ENCODE results near the gene PSG7.
"Not testable (repeated sequence)": the region's sequence is repeated elsewhere in the genome, so short reads cannot be mapped to it uniquely, and the experiment has no call there.

PSG7 gene

DNA sequence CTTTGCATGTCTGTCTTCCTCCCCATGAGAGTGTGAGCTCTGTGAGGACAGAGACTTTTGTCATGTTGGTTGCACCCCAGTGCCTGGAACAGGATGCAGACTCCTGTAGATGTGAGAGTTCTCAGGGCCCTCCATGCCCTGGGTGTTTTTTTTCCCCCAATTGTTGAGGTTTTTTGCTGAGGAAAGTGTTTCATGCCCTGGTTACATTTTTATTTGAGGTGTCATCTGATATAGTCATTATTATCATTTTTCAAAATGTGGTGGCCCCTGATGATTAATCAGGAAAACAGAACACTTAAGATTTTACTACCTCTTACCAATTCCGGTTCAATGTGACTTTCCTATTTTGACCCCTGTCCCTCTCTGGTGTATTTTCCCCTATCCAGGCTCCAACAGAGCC lies 20.1 kb downstream of the PSG7 start:
- not testable (repeated sequence) for DNase-seq

DNA sequence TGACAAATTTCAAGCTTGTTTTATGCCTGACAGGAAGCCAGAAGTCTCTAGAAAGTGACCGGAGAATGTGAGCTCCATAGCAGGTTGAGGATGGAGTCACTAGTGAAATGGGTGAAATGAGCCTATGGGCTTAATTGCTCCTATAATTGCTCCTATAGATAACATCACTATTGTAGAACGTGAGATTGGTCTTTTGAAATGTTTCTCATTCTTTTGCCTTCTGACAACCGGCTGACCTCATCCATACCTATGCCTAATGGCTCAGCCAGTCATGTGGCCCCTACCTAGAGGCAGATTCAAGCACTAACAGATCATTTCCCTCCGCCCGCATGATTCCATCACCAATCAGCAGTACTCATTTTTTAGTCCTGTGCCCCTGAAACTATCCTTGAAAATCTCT lies 23.5 kb downstream of the PSG7 start:
- not testable (repeated sequence) for DNase-seq

DNA sequence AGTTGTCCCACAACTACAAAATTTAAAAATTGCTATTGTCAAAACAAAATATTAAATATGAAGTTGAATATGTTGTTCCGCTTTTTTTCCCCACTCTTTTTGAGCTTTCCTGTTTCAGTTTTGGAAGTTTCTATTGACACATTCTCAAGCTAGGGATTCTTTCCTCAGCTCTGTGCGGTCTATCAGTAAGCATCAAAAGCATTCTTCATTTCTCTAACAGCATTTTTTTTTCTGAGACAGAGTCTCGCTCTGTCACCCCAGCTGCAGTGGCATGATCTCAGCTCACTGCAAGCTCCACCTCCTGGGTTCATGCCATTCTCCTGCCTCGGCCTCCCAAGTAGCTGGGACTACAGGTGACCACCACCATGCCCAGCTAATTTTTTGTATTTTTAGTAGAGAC lies 24.1 kb downstream of the PSG7 start:
- DNase-seq, result not testable (repeated sequence)

DNA sequence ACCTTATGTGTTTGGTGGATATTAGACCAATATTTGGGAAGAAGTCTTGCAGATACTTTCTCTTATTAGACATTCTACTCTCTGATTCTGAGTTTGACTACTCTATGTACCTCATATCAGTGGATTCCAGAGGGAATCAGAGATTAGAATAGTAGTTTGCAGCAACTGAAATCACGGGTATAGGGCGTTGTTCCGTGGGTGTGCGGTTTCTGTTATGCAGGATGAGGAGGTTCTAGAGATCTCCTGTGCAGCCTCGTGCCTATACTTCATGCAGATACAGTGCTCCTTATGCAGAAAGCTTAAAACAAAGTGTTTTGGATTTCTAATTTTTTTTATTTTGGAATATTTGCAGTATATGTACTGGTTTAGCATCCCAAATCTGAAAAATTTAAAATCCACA lies 25.3 kb downstream of the PSG7 start:
- not testable (repeated sequence) for DNase-seq

DNA sequence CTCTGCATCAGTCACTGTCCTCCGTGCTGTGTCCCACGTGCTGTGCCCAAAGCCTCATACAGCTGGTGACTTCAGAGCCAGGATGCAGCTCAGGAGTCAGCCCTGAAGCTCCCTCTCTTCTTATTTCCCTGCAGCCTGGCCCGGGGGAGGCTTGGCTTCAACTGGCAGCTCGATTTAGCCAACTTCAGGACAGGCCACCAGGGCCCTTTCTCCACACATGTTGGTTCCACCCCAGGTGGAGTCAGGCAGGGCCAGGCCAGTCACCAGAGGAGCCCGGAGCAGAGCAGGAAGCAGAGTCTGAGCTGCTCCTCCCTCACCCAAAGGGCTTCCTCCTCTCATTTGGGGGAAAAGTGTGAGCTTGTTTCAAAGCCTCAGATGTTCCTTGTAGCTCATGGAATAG lies 30.8 kb downstream of the PSG7 start:
- DNase-seq, result not testable (repeated sequence)

DNA sequence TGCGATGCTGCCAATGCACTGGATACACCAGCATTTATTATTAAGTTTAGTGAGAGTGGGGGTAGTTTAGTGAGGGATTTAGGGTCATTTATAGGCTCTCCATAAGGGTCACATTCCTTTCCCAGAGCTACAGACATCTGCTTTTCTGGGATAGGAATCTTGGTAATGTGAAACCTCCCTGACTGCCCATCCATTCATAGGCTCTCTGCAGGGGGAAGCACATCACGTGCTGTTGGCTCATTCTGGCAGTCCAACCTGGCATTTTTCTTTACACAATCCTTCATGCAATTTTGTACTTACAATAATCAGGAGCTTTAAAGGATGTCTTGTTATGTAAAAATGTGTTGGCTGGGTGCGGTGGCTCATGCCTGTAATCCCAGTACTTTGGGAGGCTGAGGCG lies 36.4 kb downstream of the PSG7 start:
- DNase-seq, result not testable (repeated sequence)

DNA sequence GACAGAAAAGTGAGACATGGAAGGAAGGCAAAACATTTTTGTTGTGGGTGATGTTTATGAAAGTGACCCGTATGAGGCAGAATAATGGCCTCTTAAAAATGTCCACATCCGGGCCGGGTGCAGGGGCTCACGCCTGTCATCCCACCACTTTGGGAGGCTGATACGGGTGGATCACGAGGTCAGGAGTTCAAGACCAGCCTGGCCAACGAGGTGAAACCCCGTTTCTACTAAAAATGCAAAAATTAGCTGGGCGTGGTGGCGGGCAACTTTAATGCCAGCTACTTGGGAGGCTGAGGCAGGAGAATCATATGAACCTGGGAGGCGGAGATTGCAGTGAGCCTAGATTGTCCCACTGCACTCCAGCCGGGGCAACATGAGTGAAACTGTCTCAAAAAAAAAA lies 37.3 kb downstream of the PSG7 start:
- DNase-seq, result not testable (repeated sequence)

DNA sequence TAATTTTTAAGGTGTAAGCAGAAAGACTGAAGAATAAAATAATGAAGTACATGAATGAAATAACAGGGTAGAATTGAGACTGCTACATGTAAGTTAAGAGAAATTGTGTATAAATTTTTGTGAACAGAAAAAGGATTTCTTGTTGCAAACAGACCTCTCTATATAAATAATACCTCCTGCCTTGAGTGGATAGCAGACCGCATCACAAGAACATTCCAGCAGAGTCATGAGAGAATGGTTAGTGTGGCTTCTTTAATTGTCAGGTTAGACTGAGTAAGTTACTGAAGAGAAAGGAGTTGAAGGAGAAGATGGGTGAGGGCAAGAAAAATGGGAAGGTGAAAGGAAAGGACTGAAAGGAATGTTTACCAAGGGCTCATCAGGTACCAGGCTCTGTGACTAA lies 37.9 kb downstream of the PSG7 start:
- DNase-seq, result not testable (repeated sequence)

DNA sequence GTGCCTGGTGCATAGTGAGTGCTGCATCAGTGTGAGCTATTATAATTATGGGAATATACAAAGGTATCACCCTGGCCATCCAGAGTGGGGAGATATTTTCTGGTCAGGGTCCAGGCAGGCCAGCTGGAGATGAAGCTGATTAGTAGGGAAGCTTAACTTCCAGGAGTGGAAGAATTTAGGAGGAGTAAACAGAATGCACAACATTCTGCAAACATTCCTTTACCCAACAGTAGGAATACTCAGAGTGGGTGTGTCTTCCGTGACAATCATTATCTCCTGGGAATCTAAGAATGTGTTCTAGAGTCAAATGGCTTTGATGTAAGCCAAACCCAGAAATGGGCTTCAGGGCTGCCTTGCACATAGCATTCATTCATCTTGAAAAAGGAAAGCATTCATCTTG lies 38.4 kb downstream of the PSG7 start:
- not testable (repeated sequence) for DNase-seq

DNA sequence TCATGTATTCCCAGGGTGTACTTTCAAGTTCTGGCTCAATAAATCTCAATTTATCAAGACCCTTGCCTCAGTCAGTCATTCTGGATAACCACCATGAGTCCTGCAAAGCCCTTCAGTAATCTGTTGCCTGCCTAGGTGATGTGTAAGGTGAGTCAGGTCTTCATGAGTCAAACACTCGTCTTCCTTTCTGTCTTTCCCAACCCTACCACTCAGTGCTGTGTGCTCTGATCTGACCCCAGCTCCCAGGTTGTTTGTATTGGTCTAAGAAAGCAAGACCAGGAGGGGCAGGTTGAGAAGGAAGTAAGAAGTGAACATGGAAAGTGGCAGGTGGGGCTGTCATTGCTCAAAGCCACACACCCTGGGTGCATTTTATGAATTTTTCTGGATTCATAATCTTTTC lies 39.3 kb downstream of the PSG7 start:
- DNase-seq, result not testable (repeated sequence)

DNA sequence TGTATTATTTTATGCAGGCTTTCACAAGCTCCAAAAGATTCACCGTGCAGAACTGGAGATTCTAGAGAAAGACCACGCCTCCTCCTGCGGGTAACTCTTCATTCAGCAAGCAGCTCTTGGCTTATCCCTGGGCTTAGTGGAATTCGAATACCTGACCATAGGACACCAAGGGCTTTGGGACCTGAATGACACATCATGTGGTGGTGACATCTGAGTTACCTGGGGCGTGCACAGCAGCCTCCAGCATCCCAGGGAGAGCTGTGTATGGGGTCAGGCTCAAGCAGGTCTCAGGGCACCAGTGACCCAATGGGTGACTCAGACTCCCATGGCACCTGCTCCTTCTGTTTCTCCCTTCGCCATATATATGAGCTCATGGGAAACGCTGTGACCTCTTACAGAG lies 46.6 kb downstream of the PSG7 start:
- DNase-seq, result not testable (repeated sequence)

DNA sequence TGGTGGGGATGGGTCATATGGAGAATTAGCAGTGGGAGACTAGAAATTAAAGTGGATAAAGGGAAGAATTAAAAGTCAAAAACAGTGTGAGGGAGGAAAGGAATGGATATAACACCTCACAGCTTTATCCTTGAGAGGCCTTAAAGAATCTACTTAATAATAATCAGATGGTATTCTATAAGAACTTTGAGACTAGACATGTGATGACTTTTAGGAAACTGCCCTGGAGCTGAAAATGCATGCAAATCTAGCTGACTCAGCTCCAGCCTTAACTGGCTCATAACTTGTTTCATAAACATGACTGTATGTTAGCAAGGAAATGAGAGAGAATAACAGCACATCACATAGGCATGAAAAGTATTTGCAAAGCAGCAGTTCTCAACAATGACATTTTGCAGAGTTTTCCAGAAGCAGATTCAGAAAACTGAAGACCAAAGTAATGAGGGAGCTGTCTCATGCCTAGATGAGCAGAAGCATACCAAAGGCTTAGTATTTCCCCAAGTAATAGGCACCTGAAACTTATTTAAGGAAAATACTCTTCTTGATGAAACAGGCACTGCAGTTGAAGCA lies 49.0 kb downstream of the PSG7 start:
- not testable (repeated sequence) for DNase-seq

DNA sequence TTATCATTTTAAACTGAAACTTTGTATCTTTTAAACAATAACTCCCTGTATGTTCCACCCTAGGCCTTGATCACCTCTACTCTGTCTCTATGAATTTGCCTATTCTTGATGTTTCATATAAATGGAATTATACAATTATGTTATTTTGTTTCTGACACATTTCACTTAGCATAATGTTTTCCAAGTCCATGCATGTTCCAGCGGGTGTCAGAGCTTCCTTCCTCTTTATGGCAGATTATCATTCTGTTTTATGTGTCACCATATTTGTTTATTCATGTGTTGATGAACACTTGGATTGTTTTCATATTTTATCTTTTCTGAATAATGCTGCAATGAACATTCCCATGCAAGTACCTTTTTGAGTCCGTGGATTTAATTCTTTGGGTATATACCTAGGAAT lies 54.3 kb downstream of the PSG7 start:
- DNase-seq, result not testable (repeated sequence)

DNA sequence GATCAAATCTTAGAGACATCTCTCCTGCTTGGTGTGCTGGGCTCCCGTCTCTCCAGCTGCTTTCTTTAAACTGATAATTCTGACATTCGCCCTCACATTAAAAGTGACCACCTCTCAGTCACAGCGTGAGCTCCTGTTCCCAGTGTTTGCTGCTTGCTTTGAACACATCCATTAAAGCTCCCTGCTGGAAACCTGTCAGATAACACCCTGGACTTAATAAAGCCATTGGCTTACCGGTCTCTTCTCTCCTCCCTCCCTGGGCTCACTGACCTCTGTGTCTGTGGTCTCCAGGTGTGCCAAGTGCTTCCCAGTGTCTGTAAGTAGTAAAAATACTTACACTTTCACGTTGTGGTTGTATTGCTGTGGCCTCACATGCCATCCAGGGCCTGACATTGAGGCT lies 55.0 kb downstream of the PSG7 start:
- DNase-seq, result not testable (repeated sequence)

DNA sequence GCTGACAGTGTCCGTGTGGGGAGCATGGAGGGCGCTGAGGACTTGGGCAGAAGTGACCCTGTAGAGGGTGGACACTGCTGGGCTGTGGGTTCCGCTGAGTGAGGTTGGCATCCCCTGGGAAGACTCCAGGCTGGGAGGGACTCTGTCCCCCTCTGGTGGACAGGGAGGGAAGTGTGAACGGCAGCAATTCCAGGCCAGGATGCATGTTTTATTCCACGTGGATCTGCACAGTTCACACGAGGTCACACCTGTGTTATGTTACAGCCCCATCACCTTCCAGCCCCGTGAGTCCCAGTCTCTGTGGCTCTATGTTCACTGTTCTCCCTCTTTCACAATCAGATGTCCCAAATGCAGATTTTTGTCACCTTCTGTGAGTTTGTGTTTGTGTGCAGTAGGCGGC lies 55.7 kb downstream of the PSG7 start:
- not testable (repeated sequence) for DNase-seq

DNA sequence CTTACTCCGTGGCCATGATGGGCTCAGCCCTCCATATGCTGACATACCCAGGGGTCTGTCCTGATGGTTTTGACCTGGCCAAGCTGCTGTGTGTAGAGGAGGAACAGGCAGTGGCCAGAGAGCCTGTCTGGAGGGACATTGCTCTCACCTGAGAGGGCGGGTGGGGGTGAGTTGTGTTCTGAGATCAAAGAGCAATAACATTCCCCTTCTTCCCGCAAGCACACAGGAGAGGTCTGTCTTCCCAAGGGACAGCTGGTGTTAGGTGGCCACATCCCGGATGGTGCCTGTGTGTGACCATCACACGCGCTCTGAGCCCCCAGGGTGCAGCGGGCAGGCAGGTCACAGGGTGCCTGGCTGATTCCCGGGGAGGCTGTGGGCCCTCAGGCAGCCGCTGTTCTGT lies 56.4 kb downstream of the PSG7 start:
- DNase-seq, result not testable (repeated sequence)

DNA sequence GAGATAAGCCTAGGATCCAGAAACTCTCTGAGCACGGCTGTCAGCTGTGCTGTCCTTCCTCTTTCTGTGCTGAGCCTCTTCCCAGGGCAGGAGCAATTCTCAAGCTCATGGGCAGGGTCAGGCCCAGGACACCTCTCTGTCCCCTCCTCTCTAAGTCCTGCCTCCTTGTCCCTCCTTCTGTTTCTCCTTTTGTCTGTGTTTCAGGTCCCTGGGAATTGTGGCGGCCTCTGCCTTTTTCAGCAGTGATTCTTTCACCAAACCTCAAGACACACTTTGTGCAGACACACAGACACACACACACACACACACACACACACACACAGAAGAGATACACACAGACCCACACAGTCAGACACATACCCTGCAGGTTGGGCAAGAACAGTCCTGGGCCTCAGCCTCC lies 57.4 kb downstream of the PSG7 start, which contains the start of gene PSG1:
TSS of gene PSG1 (minus strand) at position 101 of the 400 bp plus-strand sequence. CDS start 132 bp downstream, outside the sequence.
- no peak for DNase-seq

DNA sequence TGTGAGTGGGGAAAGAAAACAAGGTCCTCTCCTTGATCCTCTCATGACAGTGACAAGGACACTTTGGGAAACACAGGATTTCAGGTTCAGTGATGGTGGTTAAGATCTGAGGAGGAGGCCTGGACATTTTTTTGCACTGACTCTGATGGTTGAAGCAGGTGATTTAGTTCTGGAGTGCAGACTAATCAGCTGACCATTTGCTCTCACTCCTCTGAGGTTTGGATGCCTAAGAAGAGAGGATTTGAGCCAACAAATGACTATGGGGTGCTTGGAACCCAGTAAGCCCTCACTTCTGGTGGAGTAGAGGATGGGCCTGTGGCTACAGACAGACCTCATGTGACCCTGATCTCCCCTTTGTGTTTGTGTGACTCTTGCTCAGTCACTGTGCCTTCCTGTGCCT lies 60.4 kb downstream of the PSG7 start:
- not testable (repeated sequence) for DNase-seq

DNA sequence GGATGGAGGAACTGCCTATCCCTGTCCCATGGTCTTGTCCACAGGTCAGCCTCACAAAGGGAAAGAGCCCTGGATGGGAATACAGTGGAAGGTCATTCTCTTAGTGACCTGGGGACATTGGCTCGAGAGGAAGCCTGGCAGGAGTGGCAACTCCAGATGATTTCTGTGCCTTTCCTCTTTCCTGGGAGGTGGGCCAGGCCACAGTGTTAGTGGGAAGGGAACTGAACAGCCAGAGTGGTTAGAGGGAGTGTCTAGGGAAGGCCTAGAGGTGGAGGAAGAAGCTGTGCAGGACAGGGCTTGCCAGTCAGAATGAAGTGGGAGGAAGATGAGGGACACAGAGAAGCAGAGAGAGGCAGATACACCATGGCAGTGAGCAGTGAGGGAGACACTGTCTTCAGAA lies 61.1 kb downstream of the PSG7 start:
- DNase-seq, result not testable (repeated sequence)

DNA sequence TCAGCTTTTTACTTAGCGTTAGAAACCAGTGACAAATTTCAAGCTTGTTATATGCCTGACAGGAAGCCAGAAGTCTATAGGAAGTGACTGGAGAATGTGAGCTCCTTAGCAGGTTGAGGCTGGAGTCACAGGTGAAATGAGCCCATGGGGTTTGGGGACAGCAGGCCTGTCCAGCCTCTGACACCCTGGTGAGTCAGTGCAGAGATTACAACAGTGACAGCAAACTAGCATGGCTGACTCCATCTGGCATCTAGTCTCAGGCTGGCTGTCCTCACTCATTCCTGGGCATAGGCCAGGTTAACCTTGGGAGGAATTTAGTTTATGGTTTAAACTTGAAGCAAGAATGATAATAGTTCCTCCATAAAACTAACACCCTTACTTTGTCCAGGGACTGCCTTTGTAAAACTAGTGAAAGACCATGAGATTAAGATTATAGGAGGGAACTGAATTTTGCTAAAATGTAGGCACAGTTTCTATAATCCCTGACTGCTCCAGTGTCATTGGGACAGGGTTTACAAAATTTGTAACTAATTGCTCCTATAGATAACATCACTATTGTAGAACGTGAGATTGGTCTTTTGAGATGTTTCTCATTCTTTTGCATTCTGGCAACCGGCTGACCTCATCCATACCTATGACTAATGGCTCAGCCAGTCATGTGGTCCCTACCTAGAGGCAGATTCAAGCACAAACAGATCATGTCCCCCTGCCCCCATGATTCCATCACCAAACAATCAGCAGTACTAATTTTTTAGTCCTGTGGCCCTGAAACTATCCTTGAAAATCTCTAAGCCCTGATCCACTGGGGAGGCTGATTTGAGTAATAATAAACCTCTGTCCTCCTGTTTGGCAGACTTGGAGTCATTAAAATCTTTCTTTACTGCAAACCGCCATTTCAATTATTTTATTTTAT lies 61.9 kb downstream of the PSG7 start:
- DNase-seq, result not testable (repeated sequence)

DNA sequence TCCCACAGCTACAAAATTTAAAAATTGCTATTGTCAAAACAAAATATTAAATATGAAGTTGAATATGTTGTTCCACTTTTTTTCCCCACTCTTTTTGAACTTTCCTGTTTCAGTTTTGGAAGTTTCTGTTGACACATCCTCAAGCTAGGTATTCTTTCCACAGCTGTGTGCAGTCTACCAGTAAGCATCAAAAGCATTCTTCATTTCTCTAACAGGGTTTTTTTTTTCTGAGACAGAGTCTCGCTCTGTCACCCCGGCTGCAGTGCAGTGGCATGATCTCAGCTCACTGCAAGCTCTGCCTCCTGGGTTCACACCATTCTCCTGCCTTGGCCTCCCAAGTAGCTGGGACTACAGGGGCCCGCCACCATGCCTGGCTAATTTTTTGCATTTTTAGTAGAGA lies 62.9 kb downstream of the PSG7 start:
- DNase-seq, result not testable (repeated sequence)

Data from anterior cingulate cortex (tissue), 58 donors.